Measurements from ENCODE around the gene AGBL4. TPM values are rescaled to one million over a fixed set of nuclear protein-coding genes. Genes with fewer than 3 reads are reported as not detected.

The AGBL4 gene
- total RNA-seq, 2 donors from 2014 or later: not detected

DNA sequence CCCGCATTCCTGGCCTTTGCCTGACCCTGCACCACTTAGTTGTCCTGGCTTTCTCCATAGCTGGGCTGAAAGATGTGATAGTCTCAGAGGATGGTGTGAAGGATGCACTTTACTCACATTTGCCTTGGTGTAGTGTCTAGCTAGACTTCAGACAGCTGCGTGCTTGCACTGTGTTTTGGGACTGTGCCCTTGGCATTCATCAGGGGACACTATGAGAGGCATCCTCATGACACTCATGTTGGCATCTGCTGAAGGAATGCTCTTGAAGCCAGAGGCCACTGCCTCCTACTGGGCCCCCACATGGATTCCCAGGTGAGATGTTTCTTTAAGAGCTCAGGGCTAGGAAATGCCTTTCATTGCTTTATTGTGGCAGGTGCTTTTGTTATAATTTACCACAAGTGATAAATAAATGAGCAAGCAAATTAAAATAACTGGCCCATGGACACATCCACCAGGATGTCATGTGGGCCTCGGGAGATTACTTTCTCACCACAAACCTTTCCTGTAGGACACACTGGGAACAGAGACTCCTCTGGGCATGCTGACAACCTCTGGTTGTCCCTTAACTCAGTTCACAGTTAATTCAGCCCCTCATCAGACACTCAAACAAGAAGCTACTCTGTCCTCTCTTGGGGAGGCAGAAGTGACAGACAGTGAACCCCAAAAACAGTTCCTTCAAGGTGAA lies 1452.3 kb downstream of the AGBL4 start:
- no peak for ATAC-seq (ENCODE audit: insufficient number of reproducible peaks, low FRiP score, low read depth)
- TF ChIP-seq, protein P1, sequence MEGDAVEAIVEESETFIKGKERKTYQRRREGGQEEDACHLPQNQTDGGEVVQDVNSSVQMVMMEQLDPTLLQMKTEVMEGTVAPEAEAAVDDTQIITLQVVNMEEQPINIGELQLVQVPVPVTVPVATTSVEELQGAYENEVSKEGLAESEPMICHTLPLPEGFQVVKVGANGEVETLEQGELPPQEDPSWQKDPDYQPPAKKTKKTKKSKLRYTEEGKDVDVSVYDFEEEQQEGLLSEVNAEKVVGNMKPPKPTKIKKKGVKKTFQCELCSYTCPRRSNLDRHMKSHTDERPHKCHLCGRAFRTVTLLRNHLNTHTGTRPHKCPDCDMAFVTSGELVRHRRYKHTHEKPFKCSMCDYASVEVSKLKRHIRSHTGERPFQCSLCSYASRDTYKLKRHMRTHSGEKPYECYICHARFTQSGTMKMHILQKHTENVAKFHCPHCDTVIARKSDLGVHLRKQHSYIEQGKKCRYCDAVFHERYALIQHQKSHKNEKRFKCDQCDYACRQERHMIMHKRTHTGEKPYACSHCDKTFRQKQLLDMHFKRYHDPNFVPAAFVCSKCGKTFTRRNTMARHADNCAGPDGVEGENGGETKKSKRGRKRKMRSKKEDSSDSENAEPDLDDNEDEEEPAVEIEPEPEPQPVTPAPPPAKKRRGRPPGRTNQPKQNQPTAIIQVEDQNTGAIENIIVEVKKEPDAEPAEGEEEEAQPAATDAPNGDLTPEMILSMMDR (IDR thresholded peaks at IDR 0.05): no peak
- no peaks in the 10 kb centered on the region for H3K9me3 ChIP-seq
- no peak overlapping the region for H3K27ac ChIP-seq
- H3K36me3 ChIP-seq: no peaks in the 10 kb centered on the region
- H3K4me3 ChIP-seq: no peak overlapping the region
- DNase-seq (ENCODE audit: low spot score): no peak
- no peaks in the 10 kb centered on the region for H3K27me3 ChIP-seq (replicated peaks; ENCODE audit: insufficient read depth)
- no peaks in the 10 kb centered on the region for H3K4me1 ChIP-seq (ENCODE audit: control insufficient read depth in 1 of 2, low read depth in 2 of 2)

DNA sequence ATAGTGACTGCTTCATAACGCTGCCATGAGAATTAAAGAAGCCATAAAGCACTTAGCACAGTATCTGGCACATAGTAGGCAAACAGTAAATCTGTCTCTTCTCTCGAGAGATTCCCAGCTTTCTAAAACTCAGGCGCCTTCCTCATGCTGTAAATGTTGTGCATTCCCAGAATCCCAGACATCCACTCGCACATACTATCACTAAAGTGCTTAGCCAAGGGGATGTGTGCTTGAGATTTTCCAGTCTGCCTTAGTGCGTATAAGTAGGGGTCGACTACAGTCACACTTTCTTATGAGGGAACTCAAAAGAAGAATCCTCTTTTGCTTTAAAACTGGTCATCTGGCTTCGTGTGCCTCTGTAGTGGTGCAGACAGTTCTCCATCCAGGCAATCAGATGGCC lies 1453.2 kb downstream of the AGBL4 start:
- no peak overlapping the region for H3K27ac ChIP-seq
- no peaks in the 10 kb centered on the region for H3K9me3 ChIP-seq
- H3K4me3 ChIP-seq: no peak overlapping the region
- H3K4me1 ChIP-seq (ENCODE audit: control insufficient read depth in 1 of 2, low read depth in 2 of 2): no peaks in the 10 kb centered on the region
- no peaks in the 10 kb centered on the region for H3K27me3 ChIP-seq (replicated peaks; ENCODE audit: insufficient read depth)
- ATAC-seq (ENCODE audit: insufficient number of reproducible peaks, low FRiP score, low read depth) (no peak), DNase-seq (ENCODE audit: low spot score) (no peak)
- TF ChIP-seq, protein P1 (IDR thresholded peaks at IDR 0.05): no peak
- no peaks in the 10 kb centered on the region for H3K36me3 ChIP-seq

DNA sequence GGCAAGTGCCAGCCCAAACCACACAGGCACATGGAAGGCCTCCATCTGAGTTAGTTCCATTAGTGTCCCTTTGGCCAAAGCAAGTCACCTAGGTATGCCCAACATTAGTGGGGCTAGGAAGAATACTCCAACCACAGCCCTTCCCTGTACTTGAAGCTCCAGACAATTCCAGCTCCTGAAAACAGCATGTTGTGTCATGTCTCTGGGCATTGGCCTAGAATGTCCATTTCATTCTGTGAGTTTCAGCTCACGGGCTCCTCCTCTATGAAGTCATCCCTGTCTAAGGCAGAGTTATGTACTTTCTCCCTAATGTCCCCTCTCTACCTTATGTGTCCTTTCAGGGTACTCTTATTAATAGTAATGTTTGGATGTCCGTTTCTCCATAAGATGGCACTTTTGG lies 1455.3 kb downstream of the AGBL4 start:
- Histone ChIP-seq H3K27ac (no peak overlapping the region), H3K36me3 (no peaks in the 10 kb centered on the region)

GRCh38 chr1:48566492-48566891 lies 1457.3 kb downstream of the AGBL4 start:
- ATAC-seq (ENCODE audit: insufficient number of reproducible peaks, low FRiP score, low read depth): no peak
- no peak overlapping the region for H3K4me3 ChIP-seq

More for the DNA sequence above, 1455.3 kb downstream of the AGBL4 start:
- H3K9me3 ChIP-seq: no peaks in the 10 kb centered on the region
- DNase-seq (ENCODE audit: low spot score) (no peak), ATAC-seq (ENCODE audit: insufficient number of reproducible peaks, low FRiP score, low read depth) (no peak)
- TF ChIP-seq, protein P1 (IDR thresholded peaks at IDR 0.05): no peak
- no peaks in the 10 kb centered on the region for H3K27me3 ChIP-seq (replicated peaks; ENCODE audit: insufficient read depth)
- H3K4me3 ChIP-seq: no peak overlapping the region
- no peaks in the 10 kb centered on the region for H3K4me1 ChIP-seq (ENCODE audit: control insufficient read depth in 1 of 2, low read depth in 2 of 2)

GRCh38 chr1:48563021-48563420 lies 1460.7 kb downstream of the AGBL4 start:
- no peak for ATAC-seq (ENCODE audit: insufficient number of reproducible peaks, low FRiP score, low read depth)
- DNase-seq (ENCODE audit: low spot score): no peak
- TF ChIP-seq, protein P1 (IDR thresholded peaks at IDR 0.05): no peak
- Histone ChIP-seq H3K9me3 (no peaks in the 10 kb centered on the region), H3K4me3 (no peak overlapping the region), H3K27me3 (replicated peaks; ENCODE audit: insufficient read depth) (no peaks in the 10 kb centered on the region), H3K27ac (no peak overlapping the region), H3K36me3 (no peaks in the 10 kb centered on the region), H3K4me1 (ENCODE audit: control insufficient read depth in 1 of 2, low read depth in 2 of 2) (no peaks in the 10 kb centered on the region)

More at GRCh38 chr1:48566492-48566891, 1457.3 kb downstream of the AGBL4 start:
- no peaks in the 10 kb centered on the region for H3K36me3 ChIP-seq
- H3K4me1 ChIP-seq (ENCODE audit: control insufficient read depth in 1 of 2, low read depth in 2 of 2): no peaks in the 10 kb centered on the region
- no peak overlapping the region for H3K27ac ChIP-seq
- no peaks in the 10 kb centered on the region for H3K27me3 ChIP-seq (replicated peaks; ENCODE audit: insufficient read depth)
- no peak for DNase-seq (ENCODE audit: low spot score)
- H3K9me3 ChIP-seq: no peaks in the 10 kb centered on the region
- TF ChIP-seq, protein P1 (IDR thresholded peaks at IDR 0.05): no peak
